GM15510 (cell line): Measurements from ENCODE around the gene NBPF1.

Source experiments
- POLR2A ChIP-seq: IDR thresholded peaks from 3 replicates; pipeline ENCODE4 v1.6.1; 2011; ENCODE audit warnings: borderline replicate concordance; ENCODE audit not compliant: insufficient read length; ENCODE audit errors: extremely low read depth

The NBPF1 gene

DNA sequence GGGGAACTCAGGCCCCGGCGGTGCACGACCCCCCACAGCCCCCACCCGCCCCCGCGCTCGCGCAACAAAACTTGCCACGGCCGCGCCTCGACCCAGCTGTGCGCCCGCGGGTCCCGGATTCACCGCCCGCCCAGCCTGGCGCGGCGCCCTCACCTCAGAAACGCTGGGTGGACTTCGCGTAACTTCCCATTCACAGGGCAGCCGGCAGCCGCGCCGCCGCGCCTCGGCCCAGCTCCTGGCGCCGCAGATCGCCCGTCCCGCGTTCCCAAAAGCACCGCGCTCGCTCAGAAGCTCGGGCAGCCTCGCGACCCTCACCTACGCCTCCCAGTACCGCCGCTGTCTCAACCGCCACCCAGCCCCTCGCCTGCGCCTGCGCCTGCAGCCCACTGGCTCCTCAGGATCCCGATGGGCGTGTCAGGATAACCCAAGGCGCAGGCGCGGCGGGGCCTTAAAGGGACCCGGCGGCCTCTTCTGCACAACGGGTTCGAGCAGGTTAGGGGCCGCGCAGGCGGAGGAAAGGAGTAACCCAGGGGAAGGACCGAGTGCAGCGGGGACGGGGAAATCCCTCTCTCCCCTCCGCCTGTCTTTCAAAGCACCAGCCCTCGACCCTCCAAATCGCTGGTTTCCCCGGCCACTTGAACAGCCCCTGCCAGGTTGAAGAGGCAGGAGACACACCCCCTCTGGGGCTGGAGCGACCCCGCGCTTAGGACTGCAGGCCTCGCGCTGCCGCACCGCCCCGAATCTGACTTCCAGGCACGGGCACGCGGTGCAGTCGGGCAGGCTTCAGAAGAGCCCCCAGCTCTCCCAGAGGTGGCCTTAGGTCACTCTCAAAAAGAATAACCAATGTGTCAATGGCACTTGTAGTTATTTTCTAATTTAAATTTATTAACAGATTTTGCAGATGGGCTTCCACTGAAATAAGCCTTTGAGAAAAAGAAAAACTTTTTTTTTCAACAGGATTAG, at the start of gene NBPF1:
TSS of gene NBPF1 (minus strand) at position 380 of the 963 bp plus-strand sequence.
- TF ChIP-seq POLR2A = no peak

DNA sequence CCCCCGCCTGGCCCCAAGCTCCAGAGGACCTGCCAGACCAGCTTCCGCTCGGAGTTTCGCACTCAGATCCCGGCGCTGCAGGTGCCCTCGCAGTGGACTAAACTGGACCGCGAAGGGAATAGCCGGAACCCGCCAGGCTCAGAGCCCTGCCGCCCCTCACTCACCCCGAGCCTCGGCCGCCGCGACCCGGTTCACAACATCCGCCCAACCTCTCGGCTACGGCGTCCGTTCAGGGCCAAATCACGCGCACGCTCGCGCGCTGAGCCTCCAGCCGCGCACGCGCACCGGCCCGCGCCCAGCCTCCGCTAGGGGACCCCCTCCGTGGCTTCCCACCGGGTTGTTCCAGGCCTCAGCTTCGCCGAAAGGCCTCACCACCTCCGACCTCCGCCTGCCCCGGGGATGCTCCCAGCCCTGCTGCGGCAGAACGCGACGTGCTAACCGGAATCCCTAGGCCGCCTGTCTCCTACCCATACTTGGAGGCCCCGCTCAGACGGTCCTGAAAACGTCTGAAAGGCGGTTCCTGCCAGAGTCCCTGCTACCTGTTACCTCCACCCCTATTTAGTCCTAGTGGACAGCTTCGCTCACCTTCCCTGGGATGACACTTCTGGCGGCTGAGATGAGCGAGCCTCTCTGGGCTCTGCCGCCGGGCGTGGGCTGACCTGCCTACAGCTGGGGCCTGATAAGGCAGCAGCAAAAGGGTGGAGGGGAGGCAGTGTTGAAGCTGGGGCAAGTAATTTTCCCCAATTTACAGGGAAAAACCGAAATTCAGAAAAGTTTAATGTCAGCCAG, 31.3 kb upstream of the NBPF1 start:
- peak; percentile 98 for TF ChIP-seq POLR2A

DNA sequence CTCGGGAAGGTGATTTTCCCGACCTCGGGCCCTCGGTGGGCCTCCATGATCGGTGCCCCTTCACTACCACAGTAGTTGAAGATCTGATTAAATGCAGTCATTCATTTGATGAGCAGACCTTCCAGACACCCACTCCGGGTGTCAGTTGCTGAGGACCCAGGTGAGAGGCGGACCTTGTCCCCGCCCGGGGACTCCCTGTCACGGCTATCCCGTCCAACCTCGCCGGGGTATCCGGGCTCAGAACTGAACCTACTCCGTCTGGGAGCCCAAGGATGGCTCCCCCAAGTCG, 30.8 kb upstream of the NBPF1 start:
- no peak for TF ChIP-seq POLR2A

DNA sequence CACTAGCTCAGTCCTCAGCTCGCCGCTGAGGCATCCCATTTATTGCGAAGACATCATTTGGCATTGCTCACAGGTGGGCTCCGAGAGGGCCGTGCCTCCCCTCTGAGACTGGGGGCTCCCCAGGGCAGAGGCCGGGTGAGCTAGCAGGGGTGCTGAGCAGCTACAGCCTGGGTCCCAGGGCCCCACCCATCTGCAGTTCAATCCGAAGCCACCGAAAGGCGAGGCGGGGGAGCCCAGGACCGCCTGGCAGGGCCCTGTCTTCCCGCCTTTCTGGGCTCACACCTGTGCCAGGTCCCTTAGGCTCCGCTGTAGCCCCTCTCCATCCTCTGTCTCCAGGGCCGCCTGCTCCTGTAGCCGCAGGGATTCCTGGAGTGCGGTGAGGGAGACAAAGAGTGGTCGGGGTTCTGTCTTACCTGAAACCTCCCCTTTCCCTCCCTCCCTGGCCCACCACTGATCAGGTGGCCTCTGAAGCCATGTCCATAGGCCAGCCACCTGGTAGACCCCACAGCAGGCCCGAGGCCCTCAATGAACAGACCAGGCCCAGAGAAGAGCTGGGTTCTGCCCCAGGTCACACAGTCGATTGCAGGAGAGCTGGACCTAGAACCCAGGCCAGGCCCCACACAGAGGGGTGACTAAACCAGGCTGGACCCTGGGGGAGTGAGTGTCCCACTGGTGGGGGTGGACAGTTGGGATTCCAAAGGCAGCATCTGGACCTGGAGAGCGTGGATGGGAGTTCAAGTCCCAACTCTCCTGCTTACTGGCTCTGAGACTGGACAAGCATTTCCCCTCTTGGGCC, 18.1 kb upstream of the NBPF1 start:
- TF ChIP-seq POLR2A = no peak

DNA sequence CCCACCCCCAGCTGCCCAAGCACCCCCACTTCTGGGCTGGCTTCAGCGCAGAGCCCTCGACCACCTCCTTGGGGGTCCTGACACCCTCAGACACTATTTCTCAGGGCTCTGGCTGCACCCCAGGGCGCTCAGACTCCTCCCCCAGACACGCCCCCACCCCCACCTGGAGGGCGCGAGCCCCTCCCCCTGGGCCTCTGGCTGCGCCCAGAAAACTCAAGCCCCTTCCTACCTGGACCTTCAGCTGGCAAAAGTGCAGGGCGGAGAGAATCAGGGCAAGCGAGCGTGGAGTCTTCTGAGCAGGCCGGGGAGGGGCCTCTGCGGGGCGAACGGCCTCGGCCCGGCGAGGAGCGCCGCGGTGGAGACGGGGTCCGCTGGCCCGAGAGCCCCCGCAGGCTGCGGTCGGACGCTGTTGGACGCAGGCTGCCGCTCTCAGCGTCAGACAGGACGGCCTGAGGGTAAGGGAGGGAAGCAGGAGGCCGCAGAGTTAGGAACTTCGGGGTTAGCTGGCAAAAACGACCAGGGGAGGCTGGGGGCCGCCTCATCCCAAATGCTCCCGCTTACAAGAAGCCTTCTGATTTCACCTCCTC, 17.4 kb upstream of the NBPF1 start:
- no peak for TF ChIP-seq POLR2A

DNA sequence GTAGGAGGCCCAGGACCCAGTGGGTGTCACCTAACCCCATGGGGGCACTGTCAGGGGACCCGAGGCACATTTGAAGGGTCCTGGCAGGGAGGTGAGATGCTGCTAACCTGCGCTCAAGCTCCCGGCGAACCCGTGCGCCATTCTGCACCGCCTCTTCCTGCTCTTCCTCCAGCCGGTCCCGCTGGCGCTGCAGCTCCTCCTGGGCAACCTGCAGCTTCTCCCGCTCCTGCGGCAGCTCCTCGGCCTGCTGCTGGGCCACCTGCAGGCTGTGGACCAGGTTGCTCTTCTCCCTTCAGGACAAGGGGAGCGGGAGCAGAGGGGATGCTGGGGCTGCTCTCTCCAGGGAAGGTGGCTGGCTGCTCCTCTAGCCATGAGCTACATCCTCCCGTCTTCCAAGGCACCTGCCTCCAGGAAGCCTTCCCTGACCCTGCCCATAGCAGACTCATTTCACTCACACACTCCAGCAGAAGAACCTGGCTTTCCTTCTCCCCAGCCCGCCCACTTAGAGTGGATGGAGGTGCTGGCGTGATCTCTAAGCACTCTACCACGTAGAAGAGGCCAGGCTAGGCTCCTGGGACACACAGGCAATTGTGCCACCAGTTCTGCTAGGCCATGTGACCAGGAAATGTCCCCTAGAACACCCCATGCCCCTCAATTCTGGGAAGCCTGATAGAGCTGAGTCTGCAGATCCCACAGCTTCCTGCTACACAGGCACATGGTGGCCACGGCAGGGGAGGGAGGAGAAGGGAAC, 15.2 kb upstream of the NBPF1 start:
- TF ChIP-seq POLR2A = no peak

DNA sequence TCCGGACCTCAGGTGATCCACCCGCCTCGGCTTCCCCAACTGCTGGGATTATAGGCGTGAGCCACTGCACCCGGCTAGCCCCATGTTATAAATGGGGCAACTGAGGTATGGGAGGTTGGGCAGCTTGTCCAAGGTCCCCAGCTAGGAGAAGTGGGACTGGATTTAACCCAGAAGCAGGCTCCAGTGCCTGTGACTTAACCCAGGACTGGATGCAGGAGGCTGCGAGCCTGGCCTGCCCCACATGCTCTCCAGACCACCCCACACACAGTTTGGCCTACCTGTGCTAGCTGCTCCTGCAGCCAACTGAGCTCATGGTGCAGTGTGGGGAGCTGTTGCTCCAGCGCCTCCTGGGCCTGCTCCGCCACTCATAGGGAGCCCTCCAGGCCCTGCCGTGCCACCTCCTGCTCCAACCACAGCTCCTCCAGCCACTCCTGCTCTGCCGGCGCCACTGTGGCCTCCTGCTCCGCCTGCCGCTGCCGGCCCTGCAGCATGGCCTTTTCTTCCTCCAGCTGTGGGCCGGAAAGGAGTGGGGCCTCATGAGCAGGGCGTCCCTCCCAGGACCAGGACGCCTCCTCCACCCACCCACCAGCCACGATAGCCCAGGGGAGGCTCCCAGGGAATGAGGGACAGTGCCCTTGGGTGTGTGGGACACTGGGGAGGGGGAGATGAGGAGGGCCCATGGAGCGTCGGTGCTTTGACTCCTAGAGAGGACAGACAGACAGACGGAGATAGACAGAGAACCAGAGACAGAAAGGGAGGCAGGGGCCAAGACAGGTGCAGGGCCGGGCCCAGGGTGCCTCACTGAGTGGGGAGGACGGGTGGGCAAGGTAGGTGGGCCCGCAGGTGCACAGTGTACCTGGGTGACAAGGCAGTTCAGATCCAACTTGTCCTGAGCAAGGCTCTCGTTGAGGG, 12.4 kb upstream of the NBPF1 start:
- no peak for TF ChIP-seq POLR2A

DNA sequence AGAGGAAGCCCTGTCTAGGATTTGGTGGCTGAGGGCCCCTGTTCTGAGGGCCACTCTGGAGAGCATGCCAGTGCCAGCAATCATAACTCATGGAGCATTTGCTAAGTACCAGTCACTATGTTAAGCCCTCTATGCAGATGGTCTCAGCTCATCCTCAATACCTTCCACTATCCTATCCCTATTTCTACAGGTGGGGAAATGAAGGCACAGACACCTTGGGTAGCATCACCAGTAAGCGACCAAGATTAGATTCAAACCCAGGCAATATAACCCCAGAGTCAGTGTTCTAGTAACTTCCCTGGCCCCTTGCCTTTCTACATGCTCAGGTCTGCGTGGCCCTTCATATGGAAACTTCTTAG, 7.9 kb upstream of the NBPF1 start:
- no peak for TF ChIP-seq POLR2A

DNA sequence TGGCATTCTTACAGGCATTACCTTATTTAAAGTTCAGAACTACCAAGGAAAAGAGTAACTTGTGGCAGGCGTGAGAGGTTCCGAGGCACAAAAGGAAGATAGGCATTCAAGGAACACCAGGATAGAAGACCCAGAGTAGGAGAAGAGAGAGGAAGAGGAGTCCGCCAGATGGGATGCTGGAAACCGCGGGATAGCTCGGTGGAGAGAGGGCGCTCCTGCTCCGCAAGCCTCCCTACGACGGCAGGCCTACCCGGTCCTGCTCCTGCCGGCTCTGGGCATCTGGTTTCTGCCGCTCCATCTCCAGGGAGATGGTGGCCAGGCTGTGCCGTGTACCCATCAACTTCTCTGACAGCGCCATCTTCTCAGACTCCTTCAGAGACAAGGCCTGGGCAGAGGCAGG, 5.4 kb upstream of the NBPF1 start:
- TF ChIP-seq POLR2A = no peak

DNA sequence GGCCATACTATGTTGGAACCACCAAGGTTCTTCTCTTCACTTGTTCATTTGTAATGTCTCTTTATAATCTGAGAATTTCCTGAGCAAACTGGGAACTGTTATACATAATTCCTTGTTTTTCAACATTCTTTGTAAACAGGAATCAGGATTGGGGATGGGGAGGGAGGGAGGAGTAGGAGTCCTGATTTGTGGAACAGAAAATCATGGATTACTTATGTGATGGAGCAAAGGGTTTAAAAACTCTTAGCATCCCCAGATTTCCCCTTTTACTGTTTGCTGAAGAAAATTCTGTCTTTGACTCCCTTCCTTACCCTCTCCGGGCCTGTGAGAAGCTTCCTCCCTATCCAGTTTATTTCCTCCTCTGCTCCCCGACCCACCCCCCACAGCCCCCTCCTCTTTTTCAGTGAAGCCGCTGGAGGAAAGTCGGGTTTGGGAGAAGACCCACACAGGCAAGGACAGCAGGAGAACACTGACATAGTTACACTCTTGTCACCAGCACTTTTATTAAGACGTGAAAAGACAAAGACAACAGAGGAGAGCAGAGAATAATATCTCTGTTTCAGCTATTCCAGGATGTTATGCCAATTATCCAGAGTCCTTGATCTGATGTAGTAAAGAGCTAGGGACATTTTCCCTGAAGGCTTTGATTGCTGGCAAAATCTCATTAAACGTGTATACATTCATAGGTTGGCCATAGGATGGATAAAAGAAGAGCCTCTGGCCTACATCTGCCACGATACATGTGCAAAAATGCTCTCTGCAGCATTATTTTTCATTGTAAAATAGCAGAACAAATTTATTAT, 4.6 kb upstream of the NBPF1 start:
- TF ChIP-seq POLR2A = no peak

DNA sequence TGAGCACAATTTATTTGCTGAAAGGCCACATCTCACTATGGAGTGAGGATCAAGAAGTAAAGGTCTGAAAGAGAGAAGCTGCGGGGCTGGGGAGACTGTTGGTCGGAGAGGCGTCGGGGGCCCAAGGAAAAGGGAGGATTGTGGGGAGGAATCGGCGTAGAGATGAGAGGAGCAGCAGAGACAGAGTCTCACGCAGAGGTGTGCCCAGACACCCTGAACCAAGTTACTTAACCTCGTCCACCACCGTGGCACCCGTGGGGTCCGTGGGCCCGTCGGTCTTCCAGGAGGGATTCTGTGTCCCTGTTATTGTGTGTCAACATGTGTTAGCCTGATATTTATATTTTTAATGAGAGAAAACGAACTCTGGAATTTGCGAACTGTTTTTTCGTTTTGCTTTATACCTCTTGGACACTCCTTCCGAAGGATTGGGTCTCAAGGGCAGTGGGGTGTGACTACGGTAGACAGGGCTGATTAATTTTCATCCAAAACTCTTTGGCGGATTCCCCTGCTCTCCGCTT, 3.8 kb upstream of the NBPF1 start:
- TF ChIP-seq POLR2A = no peak

DNA sequence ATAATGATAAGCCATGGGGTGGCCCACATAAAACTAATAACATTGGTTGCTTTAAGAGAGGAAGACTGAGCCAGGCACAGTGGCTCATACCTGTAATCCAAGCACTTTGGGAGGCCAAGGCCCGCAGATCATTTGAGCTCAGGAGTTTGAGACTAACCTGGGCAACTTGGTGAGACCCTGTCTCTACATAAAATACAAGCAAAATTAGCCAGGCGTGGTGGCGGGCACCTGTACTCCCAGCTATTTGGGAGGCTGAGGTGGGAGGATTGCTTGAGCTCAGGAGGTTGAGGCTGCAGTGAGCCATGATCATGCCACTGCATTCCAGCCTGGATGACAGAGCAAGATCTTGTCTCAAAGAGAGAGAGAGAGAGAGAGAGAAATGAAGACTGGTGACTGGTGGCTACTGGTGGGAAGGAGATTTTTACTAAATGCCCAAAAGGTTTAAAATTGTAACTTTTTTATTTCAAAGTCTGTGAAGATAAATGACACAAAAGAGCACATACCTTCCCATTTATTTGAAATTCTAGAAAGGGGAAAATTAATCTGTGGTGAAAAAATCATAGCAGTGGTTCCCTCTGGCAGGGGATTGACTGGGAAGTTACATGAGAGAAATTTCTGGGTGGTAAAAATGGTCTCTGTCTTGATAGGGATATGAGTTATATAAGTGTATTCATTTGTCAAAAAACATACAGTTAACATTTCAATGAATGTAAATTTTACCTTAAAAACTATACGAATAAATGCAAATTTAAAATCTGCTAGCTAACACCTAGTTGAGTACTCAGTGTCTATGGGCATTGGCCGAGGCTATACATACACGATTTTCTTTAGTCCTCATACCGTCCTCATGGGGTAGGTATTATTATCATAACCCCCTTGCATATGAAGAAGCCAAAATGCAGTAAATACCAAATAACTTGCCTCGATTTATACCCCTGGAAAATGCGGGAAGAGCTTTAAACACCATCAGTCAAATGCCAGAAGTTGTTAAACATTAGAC, 2.2 kb upstream of the NBPF1 start:
- TF ChIP-seq POLR2A = no peak
